OCI-LY3 (cell line): Measurements from ENCODE around the gene DBNDD1.

ENCODE experiments used
- H2AFZ ChIP-seq: fragments of 200-600, 300-600 bp; shearing (Covaris generic); 2 replicates; pipeline ENCODE4 v1.6.0; 2014; ENCODE audit warnings: antibody characterized with exemption, low read depth, low read length
- H3K27ac ChIP-seq: fragments of 200-600, 300-600 bp; sonication (generic); 2 replicates; pipeline ENCODE4 v1.5.1; 2014; ENCODE audit warnings: mild to moderate bottlenecking, low read length, moderate library complexity, mixed read lengths
- H3K27me3 ChIP-seq: fragments of 200-600, 300-600 bp; sonication (generic); 2 replicates; pipeline ENCODE4 v1.6.1; 2014; ENCODE audit warnings: low read depth, low read length, mixed read lengths
- H3K36me3 ChIP-seq: fragments of 200-600, 300-600 bp; sonication (generic); replicated peaks from 2 replicates; pipeline ENCODE3; 2014; ENCODE audit warnings: low read depth, low read length, mixed read lengths
- H3K4me1 ChIP-seq: fragments of 300-600, 200-600 bp; sonication (generic); 2 replicates; pipeline ENCODE4 v1.6.1; 2014; ENCODE audit warnings: low read length, mixed read lengths
- H3K4me2 ChIP-seq: fragments of 200-600, 300-600 bp; sonication (generic); 2 replicates; pipeline ENCODE4 v1.6.1; 2014; ENCODE audit warnings: low read length, mixed read lengths
- H3K4me3 ChIP-seq: fragments of 300-600, 200-600 bp; sonication (generic); 2 replicates; pipeline ENCODE4 v1.5.1; 2014; ENCODE audit warnings: antibody characterized with exemption, mild to moderate bottlenecking, low read length, moderate library complexity
- H3K79me2 ChIP-seq: fragments of 300-600, 200-600 bp; shearing (Covaris generic); 2 replicates; pipeline ENCODE4 v1.6.1; 2014; ENCODE audit warnings: mild to moderate bottlenecking, low read length, mixed read lengths
- H3K9ac ChIP-seq: fragments of 300-600, 200-600 bp; shearing (Covaris generic); 2 replicates; pipeline ENCODE4 v1.6.0; 2014; ENCODE audit warnings: mild to moderate bottlenecking, low read length, moderate library complexity
- H3K9me3 ChIP-seq: fragments of 200-600, 300-600 bp; shearing (Covaris generic); 2 replicates; pipeline ENCODE4 v1.6.1; 2014; ENCODE audit warnings: low read length, mixed read lengths; ENCODE audit not compliant: insufficient read depth
- H4K20me1 ChIP-seq: fragments of 200-600, 300-600 bp; sonication (generic); 2 replicates; pipeline ENCODE4 v1.6.1; 2016; ENCODE audit warnings: low read length, mixed read lengths; ENCODE audit not compliant: insufficient read depth
- CTCF ChIP-seq: fragments of 200-600, 300-600 bp; sonication (generic); IDR thresholded peaks from 2 replicates; pipeline ENCODE4 v1.5.1; 2014; ENCODE audit warnings: antibody characterized with exemption, low read length, low read depth
- EZH2phosphoT487 ChIP-seq: fragments of 200-600 bp; shearing (Covaris generic); IDR thresholded peaks from 2 replicates; pipeline ENCODE4 v1.6.1; 2018; ENCODE audit warnings: antibody characterized with exemption, mixed run types, low read depth

DBNDD1 gene

GRCh38 chr16:89988951-89989350 lies 30.3 kb downstream of the DBNDD1 start:
- H3K9me3 ChIP-seq = no peaks in the 10 kb centered on the region
- H3K9ac ChIP-seq = no peak overlapping the region
- H3K27ac ChIP-seq = no peak overlapping the region
- H3K4me1 ChIP-seq = no peaks in the 10 kb centered on the region
- H3K4me3 ChIP-seq = no peak overlapping the region
- no peaks in the 10 kb centered on the region for H3K79me2 ChIP-seq
- no peak for TF ChIP-seq EZH2phosphoT487
- TF ChIP-seq CTCF = no peak
- H4K20me1 ChIP-seq = no peaks in the 10 kb centered on the region
- H2AFZ ChIP-seq = no peak overlapping the region
- H3K4me2 ChIP-seq = no peak overlapping the region
- no peaks in the 10 kb centered on the region for H3K27me3 ChIP-seq
- H3K36me3 ChIP-seq = peaks cover 76% of the 10 kb centered on the region

- Histone ChIP-seq H4K20me1 (no peaks in the 10 kb centered on the region), H3K4me1 (peaks cover 3% of the 10 kb centered on the region), H3K79me2 (peaks cover 7% of the 10 kb centered on the region), H3K27me3 (no peaks in the 10 kb centered on the region), H3K36me3 (peaks cover 72% of the 10 kb centered on the region), H3K4me2 (no peak overlapping the region), H3K9me3 (no peaks in the 10 kb centered on the region), H3K27ac (no peak overlapping the region), H3K9ac (no peak overlapping the region), H3K4me3 (no peak overlapping the region), H2AFZ (no peak overlapping the region)
- TF ChIP-seq EZH2phosphoT487 (no peak), CTCF (no peak)
These were observed 32.1 kb downstream of the DBNDD1 start for GRCh38 chr16:89987169-89987568.

- Histone ChIP-seq H4K20me1 (no peaks in the 10 kb centered on the region), H3K27me3 (no peaks in the 10 kb centered on the region), H3K9me3 (no peaks in the 10 kb centered on the region), H3K79me2 (peaks cover 11% of the 10 kb centered on the region), H3K4me1 (peaks cover 9% of the 10 kb centered on the region), H3K4me2 (no peak overlapping the region), H3K4me3 (no peak overlapping the region), H3K36me3 (peaks cover 72% of the 10 kb centered on the region), H3K9ac (no peak overlapping the region), H3K27ac (no peak overlapping the region), H2AFZ (no peak overlapping the region)
- TF ChIP-seq CTCF (no peak), EZH2phosphoT487 (no peak)
These were observed 32.7 kb downstream of the DBNDD1 start for GRCh38 chr16:89986600-89986999.

GRCh38 chr16:89985219-89985618 lies 34.0 kb downstream of the DBNDD1 start:
- TF ChIP-seq EZH2phosphoT487 (no peak), CTCF (no peak)
- Histone ChIP-seq H3K27me3 (no peaks in the 10 kb centered on the region), H3K4me2 (no peak overlapping the region), H3K4me3 (no peak overlapping the region), H3K27ac (no peak overlapping the region), H3K4me1 (peaks cover 23% of the 10 kb centered on the region), H3K79me2 (peaks cover 15% of the 10 kb centered on the region), H2AFZ (no peak overlapping the region), H3K9ac (no peak overlapping the region), H4K20me1 (no peaks in the 10 kb centered on the region), H3K9me3 (no peaks in the 10 kb centered on the region), H3K36me3 (peaks cover 63% of the 10 kb centered on the region)
